Mucosa of rectum (tissue), 2 donors: Measurements from ENCODE around the gene SDSL.

Source experiments
- H3K27ac ChIP-seq, 2 donors: one replicate each; pipeline ENCODE4 v1.7.0; 2013; ENCODE audit warnings: inconsistent platforms in 2 of 2, low read depth in 2 of 2, low read length in 2 of 2
- H3K27me3 ChIP-seq, 2 donors: one replicate each; pipeline ENCODE4 v1.7.0; 2013; ENCODE audit warnings: low read length in 2 of 2; ENCODE audit not compliant: control insufficient read depth in 2 of 2, insufficient read depth in 2 of 2
- H3K36me3 ChIP-seq, 2 donors: one replicate each; pipeline ENCODE4 v1.7.0; 2013; ENCODE audit warnings: low read length in 2 of 2; ENCODE audit not compliant: control insufficient read depth in 2 of 2, insufficient read depth in 2 of 2
- H3K4me1 ChIP-seq, 2 donors: one replicate each; pipeline ENCODE4 v1.7.0; 2013; ENCODE audit warnings: low read length in 2 of 2, mild to moderate bottlenecking in 1 of 2; ENCODE audit not compliant: control insufficient read depth in 2 of 2, insufficient read depth in 2 of 2
- H3K4me3 ChIP-seq, 2 donors: one replicate each; pipeline ENCODE4 v1.7.0; 2013; ENCODE audit warnings: low read length in 2 of 2
- H3K9ac ChIP-seq, 2 donors: one replicate each; pipeline ENCODE4 v1.7.0; 2013; ENCODE audit warnings: low read length in 2 of 2, low read depth in 1 of 2, mild to moderate bottlenecking in 1 of 2
- H3K9me3 ChIP-seq, 2 donors: one replicate each; pipeline ENCODE4 v1.7.0; 2013; ENCODE audit warnings: low read length in 2 of 2; ENCODE audit not compliant: control insufficient read depth in 2 of 2
- donor health status: healthy.
- donor health status: Normal muscosa, but diverticular disease.

The SDSL gene

GRCh38 chr12:113467142-113467501 lies 44.9 kb downstream of the SDSL start:
- Histone ChIP-seq H3K9me3 (no peaks in the 10 kb centered on the region), H3K9ac (no peak overlapping the region), H3K27ac (no peak overlapping the region), H3K27me3 (peaks cover 69 to 70% of the 10 kb centered on the region in 2 donors), H3K36me3 (no peaks in the 10 kb centered on the region), H3K4me1 (peaks cover 5 to 10% of the 10 kb centered on the region in 2 donors), H3K4me3 (peak overlapping the region; percentile 33 to 59)

- H3K27me3 ChIP-seq: peaks cover 68 to 71% of the 10 kb centered on the region in 2 donors
- no peak overlapping the region for H3K27ac ChIP-seq
- H3K9ac ChIP-seq: no peak overlapping the region
- peak overlapping the region; percentile 33 to 59 for H3K4me3 ChIP-seq
- no peaks in the 10 kb centered on the region for H3K36me3 ChIP-seq
- H3K9me3 ChIP-seq: no peaks in the 10 kb centered on the region
- peaks cover 5 to 6% of the 10 kb centered on the region in 2 donors for H3K4me1 ChIP-seq
These were observed 45.6 kb downstream of the SDSL start for GRCh38 chr12:113467502-113468364.

GRCh38 chr12:113468365-113469223 lies 46.4 kb downstream of the SDSL start:
- H3K9me3 ChIP-seq: no peaks in the 10 kb centered on the region
- no peak overlapping the region for H3K27ac ChIP-seq
- H3K27me3 ChIP-seq: peaks cover 70 to 77% of the 10 kb centered on the region in 2 donors
- no peak overlapping the region for H3K9ac ChIP-seq
- H3K4me3 ChIP-seq: no peak overlapping the region
- H3K36me3 ChIP-seq: no peaks in the 10 kb centered on the region
- peaks cover 2 to 6% of the 10 kb centered on the region in 2 donors for H3K4me1 ChIP-seq

GRCh38 chr12:113469224-113469948 lies 47.2 kb downstream of the SDSL start:
- Histone ChIP-seq H3K27ac (no peak overlapping the region), H3K9ac (no peak overlapping the region), H3K4me3 (no peak overlapping the region), H3K4me1 (peaks cover 2 to 6% of the 10 kb centered on the region in 2 donors), H3K27me3 (peaks cover 73 to 76% of the 10 kb centered on the region in 2 donors), H3K9me3 (no peaks in the 10 kb centered on the region), H3K36me3 (no peaks in the 10 kb centered on the region)

GRCh38 chr12:113469949-113470743 lies 48.0 kb downstream of the SDSL start:
- no peaks in the 10 kb centered on the region for H3K9me3 ChIP-seq
- H3K27me3 ChIP-seq: peaks cover 76% of the 10 kb centered on the region in 2 donors
- H3K9ac ChIP-seq: no peak overlapping the region
- no peaks in the 10 kb centered on the region for H3K36me3 ChIP-seq
- H3K4me1 ChIP-seq: peaks cover 2 to 6% of the 10 kb centered on the region in 2 donors
- H3K4me3 ChIP-seq: no peak overlapping the region
- H3K27ac ChIP-seq: no peak overlapping the region

GRCh38 chr12:113470871-113471618 lies 48.9 kb downstream of the SDSL start:
- peaks cover 2 to 6% of the 10 kb centered on the region in 2 donors for H3K4me1 ChIP-seq
- H3K27me3 ChIP-seq: peaks cover 72 to 74% of the 10 kb centered on the region in 2 donors

GRCh38 chr12:113471619-113472171 lies 49.5 kb downstream of the SDSL start, which contains the start of gene LHX5:
Gene LHX5 (minus strand): TSS chr12:113471871. CDS start chr12:113471498, 373 bp downstream.
- Histone ChIP-seq H3K9ac (no peak within 1 kb of the TSS), H3K4me3 (no peak within 1 kb of the TSS), H3K27ac (no peak within 1 kb of the TSS), H3K27me3 (peaks cover 65 to 67% of the 10 kb centered on the region in 2 donors), H3K36me3 (no peaks in the 10 kb centered on the region), H3K9me3 (no peaks in the 10 kb centered on the region), H3K4me1 (peaks cover 2 to 6% of the 10 kb centered on the region in 2 donors)

More at GRCh38 chr12:113470871-113471618, 48.9 kb downstream of the SDSL start:
- no peaks in the 10 kb centered on the region for H3K9me3 ChIP-seq
- no peak overlapping the region for H3K4me3 ChIP-seq
- no peaks in the 10 kb centered on the region for H3K36me3 ChIP-seq
- H3K9ac ChIP-seq: no peak overlapping the region
- H3K27ac ChIP-seq: no peak overlapping the region

GRCh38 chr12:113472191-113473121 lies 50.3 kb downstream of the SDSL start:
- no peaks in the 10 kb centered on the region for H3K9me3 ChIP-seq
- no peaks in the 10 kb centered on the region for H3K36me3 ChIP-seq
- peaks cover 61 to 67% of the 10 kb centered on the region in 2 donors for H3K27me3 ChIP-seq
- H3K9ac ChIP-seq: no peak overlapping the region
- no peak overlapping the region for H3K4me3 ChIP-seq
- H3K27ac ChIP-seq: no peak overlapping the region
- peaks cover 0 to 6% of the 10 kb centered on the region in 2 donors for H3K4me1 ChIP-seq
